GM10847 (cell line): ENCODE results near the gene PAX4.

ENCODE experiments used
- POLR2A ChIP-seq: IDR thresholded peaks from 2 replicates; pipeline ENCODE4 v1.6.1; 2011; ENCODE audit not compliant: insufficient read length; ENCODE audit errors: extremely low read depth

Gene PAX4

GRCh38 chr7:127647636-127648035 lies 29.7 kb upstream of the PAX4 start:
- TF ChIP-seq POLR2A, result no peak

- TF ChIP-seq POLR2A, result no peak
These were observed 26.5 kb upstream of the PAX4 start for GRCh38 chr7:127644484-127644883.

DNA sequence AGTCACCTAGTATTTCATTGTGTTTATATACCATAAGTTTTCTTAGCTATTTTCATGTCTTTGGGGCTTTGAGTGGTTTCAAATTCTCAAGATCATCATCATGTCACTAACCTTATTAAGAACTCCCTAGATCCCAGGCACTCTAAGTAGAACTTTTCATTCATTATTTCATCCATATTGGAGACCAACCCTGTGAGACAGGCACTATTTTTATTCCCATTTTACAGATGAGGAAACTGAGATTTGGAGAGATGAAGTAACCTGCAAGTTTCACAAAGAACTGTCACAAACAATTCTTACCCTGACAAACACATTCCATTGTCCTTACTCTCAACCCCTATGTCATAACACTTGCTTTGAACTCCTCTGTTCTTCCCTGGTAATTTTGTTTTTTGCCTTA lies 20.3 kb upstream of the PAX4 start:
- no peak for TF ChIP-seq POLR2A

DNA sequence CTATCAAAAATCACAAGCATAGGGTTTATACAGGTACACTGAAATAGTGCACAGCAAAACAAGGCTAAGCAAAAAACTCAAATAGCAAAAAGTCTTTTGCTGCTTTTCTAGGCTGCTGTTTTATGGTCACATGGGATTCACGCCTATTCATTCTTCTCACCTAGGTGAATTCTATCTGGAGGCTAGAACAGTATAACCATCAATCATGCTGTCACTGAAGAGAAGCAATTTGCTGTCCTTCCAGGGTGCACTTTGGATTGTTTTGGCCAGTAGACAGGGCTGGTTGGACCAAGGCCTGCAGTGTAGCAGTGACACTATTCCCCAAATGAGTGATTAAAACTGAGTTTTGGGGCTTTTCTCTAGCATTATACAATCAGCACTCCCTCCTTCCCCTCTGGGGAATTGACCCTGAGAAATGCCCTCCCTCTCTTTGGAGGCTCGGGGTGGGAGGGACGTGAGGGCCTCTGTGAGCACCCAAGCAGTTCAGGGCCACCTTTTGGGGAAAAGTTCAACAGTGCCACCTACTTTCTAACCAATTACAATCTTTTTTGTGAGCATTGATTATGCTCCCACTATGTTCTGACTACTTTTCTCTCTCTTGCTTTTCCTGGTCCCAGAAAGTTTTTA lies 17.8 kb upstream of the PAX4 start:
- TF ChIP-seq POLR2A, result no peak

DNA sequence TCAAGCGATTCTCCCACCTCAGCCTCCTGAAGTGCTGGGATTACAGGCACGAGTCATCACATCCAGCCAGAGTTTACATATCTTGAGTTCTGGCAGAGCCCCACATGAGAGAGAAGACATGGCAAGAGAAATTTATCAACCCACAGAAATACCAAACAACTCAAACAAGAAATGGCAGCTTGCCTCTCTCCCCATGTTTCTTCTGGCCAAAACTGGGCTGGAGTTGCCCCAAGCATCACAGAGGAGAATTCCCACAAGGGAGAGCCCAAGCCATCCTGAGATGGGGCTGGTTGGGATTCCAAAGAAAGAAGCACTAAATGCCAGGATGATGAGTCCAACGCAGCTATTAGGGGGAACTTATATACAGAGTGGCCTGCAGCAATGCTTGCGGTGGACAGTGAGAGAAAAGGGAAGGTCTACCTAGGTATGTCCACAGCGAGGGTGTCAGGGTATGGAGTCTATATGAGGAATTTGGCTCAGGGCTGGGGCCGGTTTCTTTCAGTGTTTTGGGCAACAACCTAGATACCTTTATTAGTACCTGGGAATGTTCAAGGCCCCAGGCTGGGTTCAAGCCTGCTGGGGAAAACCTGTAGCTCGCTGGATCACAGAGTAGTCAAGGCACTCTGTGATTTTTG lies 14.5 kb upstream of the PAX4 start:
- no peak for TF ChIP-seq POLR2A

DNA sequence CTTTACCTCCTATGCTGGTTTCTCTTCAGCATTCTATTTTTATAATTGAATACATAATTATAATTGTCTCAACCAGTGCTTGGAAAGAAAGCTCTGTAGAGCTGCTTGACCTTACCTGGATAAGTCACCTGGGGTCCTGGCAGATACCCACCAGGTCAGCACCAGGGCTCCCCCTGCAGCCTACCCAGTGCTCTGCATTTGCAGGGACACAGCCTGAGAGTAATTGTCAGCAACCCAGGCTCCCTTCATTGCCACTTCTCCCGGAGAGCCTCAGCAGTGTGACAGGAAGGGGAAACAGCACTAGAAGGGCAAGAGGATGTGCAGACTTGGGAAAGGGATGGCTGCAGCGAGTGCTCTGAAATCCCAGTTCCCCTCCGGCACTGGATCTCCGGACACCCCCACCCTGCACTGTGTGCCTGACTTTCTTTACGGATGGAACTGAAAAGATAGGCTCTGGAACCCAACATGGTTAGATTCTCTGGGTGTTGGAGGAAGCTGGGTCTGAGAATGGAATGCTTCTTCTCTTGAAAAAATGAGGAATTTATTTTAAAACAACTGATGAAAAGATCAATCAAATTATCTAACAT lies 11.4 kb upstream of the PAX4 start:
- no peak for TF ChIP-seq POLR2A

DNA sequence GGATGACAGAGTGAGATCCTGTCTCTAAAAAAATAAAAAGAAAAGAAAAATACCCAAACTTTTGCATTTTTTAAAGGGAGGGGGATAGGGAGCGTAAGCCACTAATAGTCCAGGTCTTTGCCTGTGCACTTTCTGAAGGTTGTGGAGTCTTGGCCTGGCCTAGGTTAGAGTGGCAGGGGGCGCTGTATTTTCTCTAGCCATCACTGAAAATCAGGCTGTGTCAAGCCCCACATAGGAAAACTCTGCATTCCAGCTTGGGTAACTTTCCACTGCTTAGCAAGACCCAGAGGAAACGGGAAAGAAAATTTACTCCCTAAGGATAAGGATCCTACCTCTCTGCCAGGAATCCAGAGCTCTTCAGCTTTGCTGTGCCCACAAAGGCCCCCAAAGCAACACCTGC lies 10.5 kb upstream of the PAX4 start:
- no peak for TF ChIP-seq POLR2A

DNA sequence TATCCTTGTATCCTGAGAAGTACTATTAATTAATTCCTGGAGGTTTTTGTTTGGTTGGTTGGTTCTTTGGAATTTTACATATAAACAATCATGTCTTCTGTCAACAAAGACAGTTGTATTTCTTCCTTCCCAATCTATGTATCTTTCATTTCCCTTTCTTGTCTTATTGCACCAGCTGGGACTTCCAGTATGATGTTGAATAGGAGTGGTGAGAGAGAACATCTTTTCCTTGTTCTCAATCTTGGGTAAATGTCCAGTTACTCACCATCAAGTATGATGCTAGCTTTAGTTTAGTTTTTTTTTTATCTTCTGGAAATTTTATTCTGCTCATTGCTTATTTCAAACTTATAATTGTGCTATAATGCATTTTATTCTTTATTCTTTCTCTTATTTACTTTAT lies 7.4 kb upstream of the PAX4 start:
- no peak for TF ChIP-seq POLR2A

DNA sequence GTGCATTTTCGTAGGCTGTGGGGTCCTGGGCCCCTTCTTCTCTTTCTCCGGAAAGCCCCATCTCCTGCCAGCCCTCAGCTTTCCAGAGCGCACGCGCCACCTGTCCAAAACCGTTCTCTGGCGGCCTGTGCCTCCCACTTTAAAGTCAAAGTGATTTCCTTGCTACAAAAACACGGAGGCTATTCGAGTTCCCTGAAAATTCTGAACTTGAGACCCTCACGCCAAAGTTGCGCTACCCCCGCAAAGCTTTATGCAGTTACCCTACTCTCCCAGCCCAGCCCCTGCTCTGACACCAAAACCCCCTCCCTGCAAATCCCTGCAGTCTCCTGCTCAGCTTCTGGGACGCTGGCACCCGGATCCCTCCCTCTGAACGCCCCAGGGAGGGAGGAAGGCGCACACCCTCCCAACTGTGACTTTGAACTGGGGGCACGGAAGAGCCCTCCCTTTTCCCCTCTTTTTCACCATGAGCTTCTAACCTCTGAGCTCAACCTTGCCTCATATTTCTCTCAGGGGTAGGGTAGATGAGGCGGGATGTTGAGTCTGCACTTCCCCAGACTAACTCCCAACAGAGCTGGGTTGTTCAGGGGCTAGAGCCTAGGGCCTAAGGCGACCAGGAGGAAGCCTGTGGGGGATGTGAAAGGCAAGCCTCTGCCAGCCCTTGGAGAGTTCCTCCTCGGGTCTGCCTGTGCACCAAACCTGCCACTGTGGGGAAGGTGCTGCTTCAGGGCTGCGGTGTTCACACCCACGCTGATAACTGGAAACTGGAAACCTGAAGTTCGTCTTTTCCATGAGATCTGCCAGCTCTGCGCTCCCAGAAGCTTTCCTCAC lies 2.7 kb upstream of the PAX4 start:
- TF ChIP-seq POLR2A, result no peak

- TF ChIP-seq POLR2A, result no peak
These were observed 1.9 kb upstream of the PAX4 start for GRCh38 chr7:127619681-127620405.

GRCh38 chr7:127618775-127619174 lies 833 bp upstream of the PAX4 start:
- no peak for TF ChIP-seq POLR2A

DNA sequence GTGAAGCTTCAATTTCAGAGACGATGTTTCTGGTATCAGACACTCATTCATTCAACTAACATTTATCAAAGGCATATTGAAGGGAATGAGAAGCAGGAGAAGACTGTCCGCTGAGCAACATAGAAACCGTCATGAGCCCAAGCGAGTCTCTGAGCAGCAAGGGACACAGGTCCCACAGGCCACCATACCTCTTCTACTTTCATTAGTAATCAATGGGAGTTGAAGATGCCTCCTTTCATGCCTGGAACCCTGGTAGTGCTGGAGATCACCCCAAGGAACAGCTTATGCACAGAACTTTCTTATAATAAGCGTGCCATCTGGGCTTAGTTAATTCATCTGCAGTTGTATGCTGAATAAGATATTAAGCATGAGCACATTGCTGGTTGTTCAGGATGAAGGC lies 1.2 kb downstream of the PAX4 start:
- no peak for TF ChIP-seq POLR2A

GRCh38 chr7:127612263-127612662 lies 5.7 kb downstream of the PAX4 start:
- TF ChIP-seq POLR2A, result no peak

DNA sequence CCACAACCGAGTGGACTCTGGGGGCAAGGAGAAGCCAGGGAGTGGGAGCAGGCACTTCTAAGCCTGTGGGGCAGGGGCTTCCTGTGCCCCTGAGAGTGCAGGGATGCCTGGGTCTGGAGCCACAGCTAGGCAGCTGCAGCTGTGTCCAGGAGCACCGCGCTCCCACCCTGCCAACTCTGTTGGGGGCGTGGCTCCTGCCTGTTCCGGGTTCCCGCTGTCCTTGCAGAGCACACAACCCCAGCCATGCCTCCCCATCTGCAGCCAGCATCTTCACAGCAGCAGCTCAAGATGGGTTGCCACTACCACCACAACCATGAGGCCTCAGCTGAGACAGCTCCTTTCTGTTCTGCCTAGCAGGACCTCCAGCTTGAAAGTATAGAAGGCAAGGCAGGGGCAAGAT lies 8.6 kb downstream of the PAX4 start:
- TF ChIP-seq POLR2A, result no peak

- TF ChIP-seq POLR2A, result no peak
These were observed 9.5 kb downstream of the PAX4 start for GRCh38 chr7:127608446-127608845.
